ENCODE measurements around the gene KLHL2. TPM values are rescaled to one million over a fixed set of nuclear protein-coding genes. Genes with fewer than 3 reads are reported as not detected.

KLHL2 gene
- polyA plus RNA-seq, 3 donors: 6.9 to 22.6 (median 11.1) TPM

- Mint-ChIP-seq H3K4me1 (peaks cover 35% of the 10 kb centered on the region), H3K4me3 (no peak overlapping the region), H3K27ac (no peak overlapping the region), H3K27me3 (ENCODE audit: low read depth in 3 of 3) (no peaks in the 10 kb centered on the region), H3K36me3 (peaks cover 15% of the 10 kb centered on the region in 2 donors), H3K9me3 (no peaks in the 10 kb centered on the region)
- H2AFZ ChIP-seq (ENCODE audit: insufficient read depth, low read depth, low read length, poor library complexity, severe bottlenecking): no peak overlapping the region
- WGBS (ENCODE audit: insufficient coverage): no CpG with 5 or more reads among the region's 3 CpGs
- peaks cover 24% of the 10 kb centered on the region for H3K79me2 ChIP-seq (ENCODE audit: insufficient read depth, low read length)
- H3K4me2 ChIP-seq (replicated peaks; ENCODE audit: extremely low read depth, low read length, poor library complexity, severe bottlenecking): no peak overlapping the region
- no peak overlapping the region for H3K27ac ChIP-seq (ENCODE audit: low read depth in 1 of 2, low read length in 2 of 2)
- DNase-seq: no peak
- peaks cover 0 to 18% of the 10 kb centered on the region in 2 donors for H3K36me3 ChIP-seq (replicated peaks in 1 of 2; ENCODE audit: control insufficient read depth in 1 of 2, insufficient read depth in 2 of 2, low read length in 2 of 2)
- H3K4me1 ChIP-seq (ENCODE audit: control insufficient read depth in 1 of 2, insufficient read depth in 2 of 2, low read length in 2 of 2): peaks cover 35 to 46% of the 10 kb centered on the region in 2 donors
- no peaks in the 10 kb centered on the region for H4K20me1 ChIP-seq (ENCODE audit: insufficient read depth, low read length)
- H3K9me3 ChIP-seq (replicated peaks in 1 of 2; ENCODE audit: control insufficient read depth in 1 of 2, insufficient read depth in 1 of 2, low read length in 2 of 2): no peaks in the 10 kb centered on the region
- H3K27me3 ChIP-seq (ENCODE audit: control insufficient read depth in 2 of 2, insufficient read depth in 2 of 2, low read length in 2 of 2): no peaks in the 10 kb centered on the region
- no peak for TF ChIP-seq CTCF (IDR thresholded peaks at IDR 0.05)
- intact Hi-C loops (cut with micrococcal nuclease): loop anchor here (5.0 to 10.0 kb wide), 4 partner anchors 33 to 213 kb away; partner anchors contain the start of genes KLHL2 (in 2 of the 2) and TMEM192 (in 1 of the 2)
- no peak overlapping the region for H3K9ac ChIP-seq (ENCODE audit: insufficient read depth, low read length, poor library complexity, severe bottlenecking)
- no peak overlapping the region for H3K4me3 ChIP-seq (replicated peaks in 1 of 3; ENCODE audit: low read depth in 2 of 3, low read length in 3 of 3)
These were observed 117.5 kb downstream of the KLHL2 start for GRCh38 chr4:165324918-165325304.

GRCh38 chr4:165325732-165326512 lies 118.6 kb downstream of the KLHL2 start:
- Histone ChIP-seq H3K27ac (ENCODE audit: low read depth in 1 of 2, low read length in 2 of 2) (peak overlapping the region; percentile 7 to 9), H3K79me2 (ENCODE audit: insufficient read depth, low read length) (peaks cover 34% of the 10 kb centered on the region), H3K27me3 (ENCODE audit: control insufficient read depth in 2 of 2, insufficient read depth in 2 of 2, low read length in 2 of 2) (no peaks in the 10 kb centered on the region), H3K4me3 (replicated peaks in 1 of 3; ENCODE audit: low read depth in 2 of 3, low read length in 3 of 3) (peak overlapping the region in 1 of 3 experiments; percentile 87), H4K20me1 (ENCODE audit: insufficient read depth, low read length) (no peaks in the 10 kb centered on the region), H2AFZ (ENCODE audit: insufficient read depth, low read depth, low read length, poor library complexity, severe bottlenecking) (no peak overlapping the region), H3K9ac (ENCODE audit: insufficient read depth, low read length, poor library complexity, severe bottlenecking) (no peak overlapping the region), H3K9me3 (replicated peaks in 1 of 2; ENCODE audit: control insufficient read depth in 1 of 2, insufficient read depth in 1 of 2, low read length in 2 of 2) (no peaks in the 10 kb centered on the region), H3K4me1 (ENCODE audit: control insufficient read depth in 1 of 2, insufficient read depth in 2 of 2, low read length in 2 of 2) (peaks cover 31 to 37% of the 10 kb centered on the region in 2 donors), H3K36me3 (replicated peaks in 1 of 2; ENCODE audit: control insufficient read depth in 1 of 2, insufficient read depth in 2 of 2, low read length in 2 of 2) (peaks cover 0 to 18% of the 10 kb centered on the region in 2 donors), H3K4me2 (replicated peaks; ENCODE audit: extremely low read depth, low read length, poor library complexity, severe bottlenecking) (peak overlapping the region; percentile 84)
- Mint-ChIP-seq H3K36me3 (peaks cover 18 to 20% of the 10 kb centered on the region in 2 donors), H3K4me3 (peak overlapping the region in 1 of 2 donors; percentile 54), H3K9me3 (no peaks in the 10 kb centered on the region), H3K27me3 (ENCODE audit: low read depth in 3 of 3) (no peaks in the 10 kb centered on the region), H3K4me1 (peaks cover 30% of the 10 kb centered on the region), H3K27ac (peak overlapping the region in 6 of 7 donors; percentile 43 to 85 (median 58))
- intact Hi-C loops (cut with micrococcal nuclease): loop anchor here (5.0 to 10.0 kb wide), 4 partner anchors 34 to 214 kb away; partner anchors contain the start of genes KLHL2 (in 2 of the 2) and TMEM192 (in 1 of the 2)
- peak; percentile 18 to 70 (median 55) for DNase-seq
- no peak for TF ChIP-seq CTCF (IDR thresholded peaks at IDR 0.05)
- WGBS (ENCODE audit: insufficient coverage): 91% methylated on average over 4 of the region's 8 CpGs
